Peyer's patch (tissue), 4 donors: ENCODE results near the gene SYN1.

Experiments used
- CTCF ChIP-seq, 6 experiments: fragments of 450-650 bp in 4 of 6; fragments of 200-600 bp in 2 of 6; sonication (generic) in 1 of 6; IDR thresholded peaks; one replicate each; pipeline ENCODE4 v1.5.1; 2017 to 2019; ENCODE audit warnings: antibody characterized with exemption in 6 of 6, mild to moderate bottlenecking in 3 of 6, moderate library complexity in 1 of 6
- POLR2A ChIP-seq, 2 donors: fragments of 450-650 bp; IDR thresholded peaks; one replicate each; pipeline ENCODE4 v1.5.1; 2017; ENCODE audit warnings: antibody characterized with exemption in 2 of 2, mild to moderate bottlenecking in 2 of 2, moderate library complexity in 2 of 2

DNA sequence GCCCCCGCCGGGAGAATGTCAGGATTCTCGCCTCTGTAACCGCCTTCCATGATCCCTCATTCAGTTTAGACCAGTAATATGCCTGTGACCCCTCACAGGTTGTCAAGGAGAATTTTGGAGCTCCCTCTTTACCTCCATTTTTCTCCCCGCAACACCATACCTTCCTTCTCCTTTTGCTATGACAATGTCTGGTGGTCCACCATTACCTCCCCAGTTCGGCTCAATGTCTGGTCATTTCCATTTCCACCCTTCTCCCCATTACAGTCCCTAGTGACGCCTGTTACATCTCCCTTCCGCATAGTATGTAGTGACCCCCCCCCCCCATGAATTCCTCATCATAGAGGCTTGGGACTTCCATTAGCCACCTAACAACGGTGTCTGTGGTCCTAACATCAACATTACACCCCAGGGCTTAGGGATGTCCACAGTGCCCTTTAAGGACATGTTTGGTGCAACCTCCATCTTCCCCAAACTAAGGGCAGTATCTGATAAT is 58.0 kb downstream of the SYN1 start:
- TF ChIP-seq CTCF (IDR thresholded peaks at IDR 0.05) = no peak
- TF ChIP-seq POLR2A (IDR thresholded peaks at IDR 0.05) = no peak
